Large intestine (tissue), 3 donors: Measurements from ENCODE around the gene FRY. TPM values are rescaled to one million over a fixed set of nuclear protein-coding genes. Genes with fewer than 3 reads are reported as not detected.
A peak's percentile ranks its signal among the peaks of the same experiment; 100 is the strongest.

ENCODE experiments used
- DNase-seq, 2 donors: peaks; one replicate each; pipeline versions ENCODE4 v3.0.0 to v3.0.0-alpha.2; 2013
- H3K27ac ChIP-seq: one replicate; pipeline ENCODE4 v1.5.1; 2013; ENCODE audit warnings: low read length
- H3K27me3 ChIP-seq: 2 replicates; pipeline ENCODE4 v1.6.1; 2013; ENCODE audit warnings: low read length; ENCODE audit not compliant: control insufficient read depth, insufficient read depth
- H3K36me3 ChIP-seq: 2 replicates; pipeline ENCODE4 v1.6.1; 2013; ENCODE audit warnings: low read length; ENCODE audit not compliant: control insufficient read depth, insufficient read depth
- H3K4me1 ChIP-seq: one replicate; pipeline ENCODE4 v1.6.1; 2013; ENCODE audit warnings: low read length; ENCODE audit not compliant: control insufficient read depth, insufficient read depth
- H3K4me3 ChIP-seq: one replicate; pipeline ENCODE4 v1.5.1; 2013; ENCODE audit warnings: low read length
- H3K9me3 ChIP-seq: one replicate; pipeline ENCODE4 v1.6.1; 2013; ENCODE audit warnings: mild to moderate bottlenecking, low read depth, low read length, moderate library complexity; ENCODE audit not compliant: control insufficient read depth
- WGBS: methylation state at CpG from one replicate; pipeline ENCODE4 v1.1.5; 2013; ENCODE audit warnings: low lambda C conversion rate; ENCODE audit not compliant: insufficient coverage; 5-methylcytosine and 5-hydroxymethylcytosine counted together
- polyA plus RNA-seq: library from polyadenylated mRNA; unstranded; fragments of 120-200 nt; gene quantifications from one replicate; pipeline ENCODE4 v1.2.1, GENCODE V29; 2013

FRY gene
- polyA plus RNA-seq, 1 donor: 12.4 TPM

DNA sequence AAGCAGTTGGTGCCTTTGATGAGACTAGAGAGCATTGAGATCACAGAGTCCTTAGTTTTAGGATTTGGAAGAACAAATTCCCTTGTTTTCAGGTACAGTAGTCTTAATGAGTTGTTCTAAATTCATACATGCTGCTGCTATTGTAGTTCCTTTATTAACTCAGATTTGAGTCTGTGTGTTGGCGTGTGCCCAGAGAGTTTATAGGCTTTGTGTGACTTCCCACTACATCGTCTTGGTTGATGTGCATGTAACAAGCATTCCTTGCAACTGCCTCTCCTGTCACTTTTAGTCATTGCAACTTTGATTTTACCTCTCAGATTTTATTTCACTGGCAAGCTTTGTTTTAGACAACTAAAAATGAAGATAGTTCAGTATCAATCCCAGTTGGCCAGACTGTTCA, 148.1 kb downstream of the FRY start:
- 100% methylated on average over 2 of the region's 2 CpGs for WGBS

DNA sequence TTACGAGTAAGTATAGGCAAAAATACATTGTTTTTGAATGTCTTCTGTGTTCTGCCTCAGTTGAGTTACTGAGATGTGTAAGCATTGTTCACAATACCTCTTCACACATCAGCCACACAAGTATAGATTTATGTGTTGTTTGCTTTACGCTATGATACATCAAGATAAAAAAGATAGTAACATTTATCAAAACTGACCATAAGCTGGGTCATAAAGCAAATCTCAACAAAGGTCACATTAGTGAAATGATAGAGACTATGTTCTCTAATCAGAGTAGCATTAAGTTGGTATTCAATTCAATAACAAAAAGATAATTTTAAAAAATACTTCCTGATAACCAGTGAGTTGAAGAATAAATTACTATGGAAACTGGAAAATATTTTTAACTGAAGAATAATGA, 156.1 kb downstream of the FRY start:
- Histone ChIP-seq H3K27ac (no peak overlapping the region), H3K4me3 (no peak overlapping the region), H3K9me3 (no peaks in the 10 kb centered on the region), H3K27me3 (no peaks in the 10 kb centered on the region), H3K4me1 (no peaks in the 10 kb centered on the region), H3K36me3 (no peaks in the 10 kb centered on the region)
- no peak for DNase-seq
- WGBS: 80% methylated on average over 1 of the region's 2 CpGs

More for the DNA sequence above, 148.1 kb downstream of the FRY start:
- Histone ChIP-seq H3K4me3 (no peak overlapping the region), H3K4me1 (no peaks in the 10 kb centered on the region), H3K9me3 (no peaks in the 10 kb centered on the region), H3K27me3 (no peaks in the 10 kb centered on the region), H3K27ac (no peak overlapping the region), H3K36me3 (no peaks in the 10 kb centered on the region)
- no peak for DNase-seq

DNA sequence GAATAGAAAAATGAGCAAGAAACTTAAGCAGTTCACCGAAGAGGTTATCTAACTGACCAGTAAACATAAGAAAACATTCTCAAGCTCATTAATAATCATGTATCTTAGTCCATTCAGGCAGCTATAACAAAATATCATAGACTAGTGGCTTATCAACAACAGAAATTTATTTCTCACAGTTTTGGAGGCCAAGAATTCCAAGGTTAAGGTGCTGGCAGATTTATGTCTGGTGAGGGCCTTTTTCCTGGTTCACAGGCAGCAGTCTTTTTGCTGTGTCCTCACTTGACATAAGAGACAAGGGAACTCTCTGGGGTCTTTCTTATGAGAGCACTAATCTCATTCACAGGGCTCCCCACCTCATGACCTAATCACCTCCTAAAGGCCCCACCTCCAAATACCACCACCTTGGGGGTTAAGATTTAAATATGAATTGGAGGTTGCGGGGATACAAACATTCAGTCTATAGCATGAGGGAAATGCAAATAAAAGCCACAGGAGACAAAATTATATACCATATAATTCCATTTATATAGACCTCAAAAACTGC, 160.0 kb downstream of the FRY start:
- no peaks in the 10 kb centered on the region for H3K9me3 ChIP-seq
- DNase-seq: no peak
- H3K4me1 ChIP-seq: no peaks in the 10 kb centered on the region
- no peak overlapping the region for H3K4me3 ChIP-seq
- no peaks in the 10 kb centered on the region for H3K36me3 ChIP-seq
- no peaks in the 10 kb centered on the region for H3K27me3 ChIP-seq
- 80% methylated on average over 1 of the region's 2 CpGs for WGBS
- no peak overlapping the region for H3K27ac ChIP-seq

DNA sequence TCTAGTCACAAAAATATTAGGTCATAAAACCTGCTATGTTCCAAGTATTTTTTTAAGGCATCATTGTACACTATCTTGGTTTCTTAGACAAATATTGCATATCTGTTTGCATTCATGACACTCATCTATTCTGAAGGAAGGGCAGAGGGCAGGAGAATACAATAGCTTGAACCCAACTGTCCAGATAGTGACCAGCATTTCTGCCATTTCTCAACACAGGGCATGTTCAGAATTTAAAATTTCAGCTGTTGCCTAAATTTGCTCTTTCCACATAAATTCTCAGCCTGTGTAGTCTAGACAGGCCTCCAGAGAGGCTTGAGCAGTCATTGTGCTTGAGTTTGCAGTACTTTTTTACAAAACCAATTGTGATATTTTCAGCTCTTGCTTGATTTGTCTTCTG, 164.1 kb downstream of the FRY start:
- no peaks in the 10 kb centered on the region for H3K9me3 ChIP-seq
- H3K4me3 ChIP-seq: no peak overlapping the region
- no peak overlapping the region for H3K27ac ChIP-seq
- DNase-seq: no peak
- no peaks in the 10 kb centered on the region for H3K36me3 ChIP-seq
- no peaks in the 10 kb centered on the region for H3K4me1 ChIP-seq
- no peaks in the 10 kb centered on the region for H3K27me3 ChIP-seq

- Histone ChIP-seq H3K4me3 (no peak overlapping the region), H3K9me3 (no peaks in the 10 kb centered on the region), H3K27me3 (no peaks in the 10 kb centered on the region), H3K4me1 (no peaks in the 10 kb centered on the region), H3K27ac (no peak overlapping the region), H3K36me3 (no peaks in the 10 kb centered on the region)
- DNase-seq: no peak
- 80% methylated on average over 1 of the region's 1 CpG for WGBS
These were observed 167.6 kb downstream of the FRY start for GRCh38 chr13:32199168-32199567.

GRCh38 chr13:32200741-32201140, 169.2 kb downstream of the FRY start:
- 89% methylated on average over 1 of the region's 2 CpGs for WGBS
- Histone ChIP-seq H3K4me1 (no peaks in the 10 kb centered on the region), H3K27me3 (no peaks in the 10 kb centered on the region), H3K4me3 (no peak overlapping the region), H3K27ac (no peak overlapping the region), H3K9me3 (no peaks in the 10 kb centered on the region), H3K36me3 (no peaks in the 10 kb centered on the region)
- no peak for DNase-seq

GRCh38 chr13:32201809-32202208, 170.2 kb downstream of the FRY start:
- no peak overlapping the region for H3K27ac ChIP-seq
- H3K27me3 ChIP-seq: no peaks in the 10 kb centered on the region
- no peak for DNase-seq
- no peaks in the 10 kb centered on the region for H3K9me3 ChIP-seq
- H3K4me3 ChIP-seq: no peak overlapping the region
- no peaks in the 10 kb centered on the region for H3K4me1 ChIP-seq
- no peaks in the 10 kb centered on the region for H3K36me3 ChIP-seq
- 88% methylated on average over 4 of the region's 4 CpGs for WGBS

GRCh38 chr13:32202268-32202667, 170.7 kb downstream of the FRY start:
- H3K36me3 ChIP-seq: no peaks in the 10 kb centered on the region
- no peaks in the 10 kb centered on the region for H3K4me1 ChIP-seq
- 96% methylated on average over 5 of the region's 6 CpGs for WGBS
- H3K4me3 ChIP-seq: no peak overlapping the region
- H3K27ac ChIP-seq: no peak overlapping the region
- H3K27me3 ChIP-seq: no peaks in the 10 kb centered on the region
- H3K9me3 ChIP-seq: no peaks in the 10 kb centered on the region
- DNase-seq: no peak

- Histone ChIP-seq H3K27me3 (no peaks in the 10 kb centered on the region), H3K4me3 (no peak overlapping the region), H3K36me3 (no peaks in the 10 kb centered on the region), H3K9me3 (no peaks in the 10 kb centered on the region), H3K4me1 (no peaks in the 10 kb centered on the region), H3K27ac (no peak overlapping the region)
- DNase-seq: no peak
- 80% methylated on average over 3 of the region's 5 CpGs for WGBS
These were observed 171.6 kb downstream of the FRY start for GRCh38 chr13:32203221-32203620.

DNA sequence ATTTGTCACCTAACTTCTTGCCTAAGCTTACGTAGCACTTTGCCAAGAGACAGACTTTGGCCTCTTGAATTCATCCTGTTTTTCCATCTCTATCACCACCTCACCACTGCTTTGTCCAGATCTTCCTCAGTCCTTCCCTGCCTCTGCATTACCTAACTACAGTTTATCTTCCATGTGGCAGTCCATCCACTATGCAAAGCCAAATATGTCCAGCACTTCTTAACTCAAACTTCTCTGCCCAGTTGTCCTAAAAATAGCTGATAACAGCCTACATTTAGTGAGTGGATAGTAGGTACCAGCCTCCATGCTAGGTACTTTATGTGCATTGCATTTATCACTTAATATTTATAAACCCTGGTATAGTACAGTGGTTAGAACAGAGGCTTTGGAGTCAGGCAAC, 172.2 kb downstream of the FRY start:
- no peaks in the 10 kb centered on the region for H3K4me1 ChIP-seq
- no peaks in the 10 kb centered on the region for H3K9me3 ChIP-seq
- no peaks in the 10 kb centered on the region for H3K27me3 ChIP-seq
- no CpG with 5 or more reads among the region's 1 CpG for WGBS
- no peak overlapping the region for H3K27ac ChIP-seq
- DNase-seq: no peak
- no peaks in the 10 kb centered on the region for H3K36me3 ChIP-seq
- H3K4me3 ChIP-seq: no peak overlapping the region

DNA sequence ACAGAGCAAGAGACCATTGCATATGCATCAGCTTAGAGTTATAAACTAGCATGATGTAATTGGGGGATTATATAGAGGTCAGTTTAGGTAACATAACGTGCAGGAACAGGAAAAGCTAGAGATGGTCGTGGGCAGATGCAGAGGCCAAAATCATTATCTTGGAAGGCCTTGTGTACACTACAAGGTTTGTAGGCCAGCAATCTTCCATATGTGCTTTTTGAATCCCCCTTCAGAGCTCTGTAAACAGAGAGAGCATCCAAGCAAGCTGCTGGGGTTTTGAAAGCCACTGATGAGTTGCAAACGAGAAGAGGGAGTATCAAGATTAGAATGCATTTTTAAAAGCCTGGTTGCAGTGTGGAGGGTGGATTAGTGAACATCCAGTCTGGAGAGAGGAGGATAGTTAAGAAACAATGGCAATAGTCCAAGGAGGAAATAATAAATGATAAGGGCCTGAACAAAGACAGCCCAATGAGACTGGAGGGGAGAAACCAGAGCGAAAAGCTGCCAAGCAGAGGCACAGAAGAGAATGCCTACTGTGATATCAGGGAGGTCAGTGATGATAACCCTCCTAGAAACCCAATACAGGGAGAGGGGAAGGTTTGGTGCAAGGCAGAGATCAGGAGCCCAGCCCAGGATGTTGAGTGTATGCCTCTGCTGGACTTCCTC, 174.0 kb downstream of the FRY start:
- peak in 1 of 2 donors; percentile 20 for DNase-seq
- WGBS: 33% methylated on average over 1 of the region's 4 CpGs
- Histone ChIP-seq H3K36me3 (peaks cover 2% of the 10 kb centered on the region), H3K27ac (no peak overlapping the region), H3K4me3 (no peak overlapping the region), H3K27me3 (no peaks in the 10 kb centered on the region), H3K4me1 (no peaks in the 10 kb centered on the region), H3K9me3 (no peaks in the 10 kb centered on the region)
